Vagina (tissue), 2 donors: ENCODE measurements around the gene CPA2. TPM values are rescaled to one million over a fixed set of nuclear protein-coding genes. Genes with fewer than 3 reads are reported as not detected.

Experiments
- DNase-seq, 2 donors: peaks; one replicate each; pipeline ENCODE4 v3.0.0-alpha.2; 2017; ENCODE audit errors: extremely low spot score in 2 of 2
- H3K27ac ChIP-seq: fragments of 200-600 bp; sonication (generic); one replicate; pipeline ENCODE4 v1.5.1; 2019
- H3K27me3 ChIP-seq: fragments of 200-600 bp; sonication (generic); one replicate; pipeline ENCODE4 v1.5.1; 2019
- H3K36me3 ChIP-seq, 2 donors: fragments of 200-600 bp; sonication (generic); one replicate each; pipeline ENCODE4 v1.5.1; 2017 to 2019
- H3K4me1 ChIP-seq: fragments of 200-600 bp; sonication (generic); one replicate; pipeline ENCODE4 v1.5.1; 2019
- H3K4me3 ChIP-seq, 2 donors: fragments of 200-600 bp; sonication (generic); 1 replicate in 1 of 2; 2 replicates in 1 of 2; pipeline ENCODE4 v1.5.1; 2016 to 2019
- H3K9me3 ChIP-seq: fragments of 200-600 bp; sonication (generic); one replicate; pipeline ENCODE4 v1.5.1; 2019
- POLR2A ChIP-seq, 2 donors: fragments of 450-650 bp; IDR thresholded peaks; one replicate each; pipeline ENCODE4 v1.6.1; 2017; ENCODE audit warnings: antibody characterized with exemption in 2 of 2, mild to moderate bottlenecking in 2 of 2, moderate library complexity in 2 of 2
- POLR2AphosphoS5 ChIP-seq, 2 donors: sonication (generic); formaldehyde crosslinking; IDR thresholded peaks; one replicate each; pipeline ENCODE4 v1.9.0; 2017; ENCODE audit warnings: antibody characterized with exemption in 2 of 2, mild to moderate bottlenecking in 2 of 2, low read depth in 1 of 2; ENCODE audit not compliant: insufficient read depth in 1 of 2
- intact Hi-C: fragments of 100-400 bp; cut with DNase I; formaldehyde crosslinking; loops from one replicate; pipeline ENCODE4 v1.15.1; 2023
- total RNA-seq: library from RNA; depleted of rRNA; stranded (reverse); fragments of >200 nt; gene quantifications from one replicate; pipeline ENCODE4 v1.2.3, GENCODE V29; 2016
- TF ChIP-seq, protein P1 (sequence below), 3 experiments: fragments of 450-650 bp in 2 of 3; fragments of 200-600 bp in 1 of 3; sonication (generic) in 1 of 3; IDR thresholded peaks; one replicate each; pipeline ENCODE4 v1.5.1; 2017 to 2019; ENCODE audit warnings: antibody characterized with exemption in 3 of 3, mild to moderate bottlenecking in 2 of 3, moderate library complexity in 2 of 3

Gene CPA2
- total RNA-seq, 1 donor from 2014 or later = not detected

DNA sequence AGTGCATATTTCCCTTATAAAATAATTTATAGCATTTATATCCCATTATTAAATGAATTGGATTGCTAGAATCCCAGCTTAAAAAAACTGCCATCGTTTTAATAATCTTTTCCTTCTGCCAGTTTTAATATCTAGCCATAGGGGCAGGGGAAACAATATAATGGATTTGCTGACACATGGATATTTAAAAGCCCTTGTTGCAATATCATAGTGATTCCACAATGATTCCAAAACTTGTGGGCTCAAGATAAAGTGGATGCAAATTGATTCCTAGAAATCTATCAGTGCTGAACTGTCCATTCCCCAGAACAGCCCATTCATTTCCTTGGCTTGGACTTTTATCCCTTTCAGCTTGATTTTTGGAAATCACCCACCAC is 2.6 kb downstream of the CPA2 start:
- intact Hi-C loops = no loop called here
- DNase-seq = no peak
- peaks cover 18% of the 10 kb centered on the region for H3K4me1 ChIP-seq

DNA sequence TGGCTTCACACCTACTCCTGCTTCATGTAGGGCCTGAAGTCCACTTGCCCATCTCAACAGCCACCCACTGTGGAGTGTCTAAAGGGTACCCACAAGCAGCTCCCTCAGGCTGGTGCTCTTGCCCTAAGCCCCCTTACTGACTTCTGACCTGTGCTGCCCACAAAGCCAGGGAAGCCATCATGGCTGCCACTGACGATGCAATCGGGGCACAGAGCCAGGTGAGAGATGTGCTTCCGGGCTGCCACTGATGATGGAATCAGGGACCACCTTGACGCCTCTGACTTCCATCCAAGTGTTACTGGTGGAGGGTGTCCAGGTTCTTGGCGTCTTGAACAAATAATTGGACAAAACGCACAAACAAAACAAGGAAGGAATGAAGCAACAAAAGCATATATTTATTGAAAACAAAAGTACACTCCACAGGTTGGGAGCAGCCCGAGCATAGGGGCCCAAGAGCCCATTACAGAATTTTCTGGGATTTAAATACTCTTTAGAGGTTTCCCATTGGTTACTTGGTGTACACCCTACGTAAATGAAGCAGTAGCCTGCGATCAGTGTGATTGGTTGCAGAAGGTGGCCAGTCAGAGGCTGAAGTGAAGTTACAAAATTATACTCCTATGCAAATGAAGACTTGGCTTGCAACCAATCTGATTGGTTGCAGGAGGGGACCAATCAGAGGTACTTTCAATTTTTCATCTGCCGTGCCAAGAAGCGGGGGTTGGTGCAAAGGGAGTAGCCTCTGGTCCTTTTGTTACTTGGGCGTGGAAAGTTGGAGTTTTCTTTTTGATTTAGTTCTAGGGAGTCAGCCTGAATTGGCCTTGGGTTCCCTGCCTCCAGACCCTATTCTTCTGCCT is 4.5 kb downstream of the CPA2 start:
- TF ChIP-seq POLR2AphosphoS5 (IDR thresholded peaks at IDR 0.05; ENCODE audit: insufficient read depth in 1 of 2, low read depth in 1 of 2) (no peak), POLR2A (IDR thresholded peaks at IDR 0.05) (no peak)
- TF ChIP-seq, protein P1, sequence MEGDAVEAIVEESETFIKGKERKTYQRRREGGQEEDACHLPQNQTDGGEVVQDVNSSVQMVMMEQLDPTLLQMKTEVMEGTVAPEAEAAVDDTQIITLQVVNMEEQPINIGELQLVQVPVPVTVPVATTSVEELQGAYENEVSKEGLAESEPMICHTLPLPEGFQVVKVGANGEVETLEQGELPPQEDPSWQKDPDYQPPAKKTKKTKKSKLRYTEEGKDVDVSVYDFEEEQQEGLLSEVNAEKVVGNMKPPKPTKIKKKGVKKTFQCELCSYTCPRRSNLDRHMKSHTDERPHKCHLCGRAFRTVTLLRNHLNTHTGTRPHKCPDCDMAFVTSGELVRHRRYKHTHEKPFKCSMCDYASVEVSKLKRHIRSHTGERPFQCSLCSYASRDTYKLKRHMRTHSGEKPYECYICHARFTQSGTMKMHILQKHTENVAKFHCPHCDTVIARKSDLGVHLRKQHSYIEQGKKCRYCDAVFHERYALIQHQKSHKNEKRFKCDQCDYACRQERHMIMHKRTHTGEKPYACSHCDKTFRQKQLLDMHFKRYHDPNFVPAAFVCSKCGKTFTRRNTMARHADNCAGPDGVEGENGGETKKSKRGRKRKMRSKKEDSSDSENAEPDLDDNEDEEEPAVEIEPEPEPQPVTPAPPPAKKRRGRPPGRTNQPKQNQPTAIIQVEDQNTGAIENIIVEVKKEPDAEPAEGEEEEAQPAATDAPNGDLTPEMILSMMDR (IDR thresholded peaks at IDR 0.05) = no peak
- Histone ChIP-seq H3K36me3 (no peaks in the 10 kb centered on the region), H3K27ac (no peak overlapping the region), H3K9me3 (no peaks in the 10 kb centered on the region), H3K4me3 (no peak overlapping the region), H3K27me3 (no peaks in the 10 kb centered on the region), H3K4me1 (peaks cover 20% of the 10 kb centered on the region)
- intact Hi-C loops = no loop called here
- DNase-seq = peak in 1 of 2 donors; percentile 65

More for the DNA sequence above, 2.6 kb downstream of the CPA2 start:
- Histone ChIP-seq H3K9me3 (no peaks in the 10 kb centered on the region), H3K4me3 (no peak overlapping the region), H3K36me3 (no peaks in the 10 kb centered on the region), H3K27me3 (no peaks in the 10 kb centered on the region), H3K27ac (no peak overlapping the region)
- TF ChIP-seq, protein P1 (IDR thresholded peaks at IDR 0.05) = no peak
- TF ChIP-seq POLR2A (IDR thresholded peaks at IDR 0.05) = no peak
- no peak for TF ChIP-seq POLR2AphosphoS5 (IDR thresholded peaks at IDR 0.05; ENCODE audit: insufficient read depth in 1 of 2, low read depth in 1 of 2)

GRCh38 chr7:130272381-130273080 is 5.9 kb downstream of the CPA2 start:
- TF ChIP-seq POLR2AphosphoS5 (IDR thresholded peaks at IDR 0.05; ENCODE audit: insufficient read depth in 1 of 2, low read depth in 1 of 2) (no peak), POLR2A (IDR thresholded peaks at IDR 0.05) (no peak)
- TF ChIP-seq, protein P1 (IDR thresholded peaks at IDR 0.05) = no peak
- no peaks in the 10 kb centered on the region for H3K27me3 ChIP-seq
- DNase-seq = peak in 1 of 2 donors; percentile 74
- H3K9me3 ChIP-seq = no peaks in the 10 kb centered on the region
- H3K4me1 ChIP-seq = peaks cover 20% of the 10 kb centered on the region
- no peaks in the 10 kb centered on the region for H3K36me3 ChIP-seq
- peak overlapping the region; percentile 11 to 27 for H3K4me3 ChIP-seq
- H3K27ac ChIP-seq = peak overlapping the region; percentile 54
- intact Hi-C loops = no loop called here

DNA sequence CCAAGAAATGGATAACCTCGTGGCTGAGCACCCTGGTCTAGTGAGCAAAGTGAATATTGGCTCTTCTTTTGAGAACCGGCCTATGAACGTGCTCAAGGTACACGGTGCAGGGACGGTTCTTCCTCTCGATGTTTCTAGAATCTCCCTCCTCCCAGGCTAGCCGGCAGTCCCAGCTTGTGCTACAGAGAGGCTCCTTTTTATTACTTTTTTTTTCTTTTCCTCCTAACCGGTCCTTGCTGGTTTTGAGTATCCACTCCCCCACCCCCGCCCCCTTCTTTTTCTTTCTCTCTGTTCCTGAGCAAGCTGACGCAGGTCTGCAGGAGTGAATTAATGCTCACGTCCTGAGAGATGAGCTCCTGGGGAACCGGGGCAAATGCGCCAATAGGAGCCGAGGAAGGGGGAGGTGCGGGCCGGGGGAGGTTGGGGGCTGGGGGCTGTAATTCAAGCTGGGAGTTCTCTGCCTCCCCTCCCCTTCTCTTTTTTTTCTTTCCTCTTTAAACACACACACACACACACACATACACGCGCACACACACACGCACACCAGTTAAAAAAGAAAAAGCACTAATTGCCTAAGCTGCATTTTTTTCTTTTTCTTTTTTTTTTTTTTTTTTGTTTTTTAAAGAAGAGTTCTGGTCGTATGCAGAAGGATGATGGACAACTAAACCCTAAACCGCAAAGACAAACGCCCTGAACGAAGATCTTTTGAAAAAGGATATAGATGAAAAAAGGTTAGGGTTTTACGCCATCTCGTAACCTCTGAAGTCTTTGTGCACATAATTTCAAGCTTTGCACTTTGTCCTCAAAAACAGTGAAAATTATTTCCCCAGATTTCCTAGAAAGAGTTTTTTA is 6.6 kb downstream of the CPA2 start:
- Histone ChIP-seq H3K9me3 (no peaks in the 10 kb centered on the region), H3K36me3 (no peaks in the 10 kb centered on the region), H3K27me3 (no peaks in the 10 kb centered on the region), H3K4me1 (peaks cover 20% of the 10 kb centered on the region), H3K4me3 (peak overlapping the region; percentile 11 to 27), H3K27ac (peak overlapping the region; percentile 54)
- TF ChIP-seq POLR2AphosphoS5 (IDR thresholded peaks at IDR 0.05; ENCODE audit: insufficient read depth in 1 of 2, low read depth in 1 of 2) (no peak), POLR2A (IDR thresholded peaks at IDR 0.05) (no peak)
- TF ChIP-seq, protein P1 (IDR thresholded peaks at IDR 0.05) = no peak
- peak in 1 of 2 donors; percentile 54 for DNase-seq
- intact Hi-C loops = no loop called here
